NCI-H748 (cell line): ENCODE measurements around the gene ZNF771.

ENCODE experiments used
- DNase-seq: peaks from one replicate; lab custom pipeline; 2025; ENCODE audit not compliant: unreplicated experiment; lab: John Stamatoyannopoulos, UW

The ZNF771 gene

DNA sequence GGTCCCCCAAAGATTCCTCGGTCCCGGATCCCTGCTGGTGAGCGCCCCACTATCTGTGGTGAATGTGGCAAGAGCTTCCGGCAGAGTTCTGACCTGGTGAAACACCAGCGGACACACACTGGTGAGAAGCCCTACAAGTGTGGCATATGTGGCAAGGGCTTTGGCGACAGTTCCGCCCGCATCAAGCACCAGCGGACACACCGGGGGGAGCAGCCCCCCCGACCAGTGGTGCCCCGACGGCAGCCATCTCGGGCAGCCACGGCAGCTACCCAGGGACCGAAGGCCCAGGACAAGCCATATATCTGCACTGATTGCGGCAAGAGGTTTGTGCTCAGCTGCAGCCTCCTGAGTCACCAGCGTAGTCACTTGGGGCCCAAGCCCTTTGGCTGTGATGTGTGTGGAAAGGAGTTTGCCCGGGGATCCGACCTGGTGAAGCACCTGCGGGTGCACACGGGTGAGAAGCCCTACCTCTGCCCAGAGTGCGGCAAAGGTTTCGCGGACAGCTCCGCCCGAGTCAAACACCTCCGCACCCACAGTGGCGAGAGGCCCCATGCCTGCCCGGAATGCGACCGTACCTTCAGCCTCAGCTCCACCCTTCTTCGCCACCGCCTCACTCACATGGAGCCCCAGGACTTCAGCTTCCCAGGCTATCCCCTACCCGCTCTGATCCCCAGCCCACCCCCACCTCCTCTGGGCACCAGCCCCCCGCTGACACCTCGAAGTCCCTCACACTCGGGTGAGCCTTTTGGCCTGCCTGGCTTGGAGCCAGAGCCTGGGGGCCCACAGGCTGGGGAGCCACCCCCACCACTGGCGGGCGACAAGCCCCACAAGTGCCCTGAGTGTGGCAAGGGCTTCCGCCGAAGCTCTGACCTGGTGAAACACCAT lies 9.4 kb upstream of the ZNF771 start:
- no peak for DNase-seq

DNA sequence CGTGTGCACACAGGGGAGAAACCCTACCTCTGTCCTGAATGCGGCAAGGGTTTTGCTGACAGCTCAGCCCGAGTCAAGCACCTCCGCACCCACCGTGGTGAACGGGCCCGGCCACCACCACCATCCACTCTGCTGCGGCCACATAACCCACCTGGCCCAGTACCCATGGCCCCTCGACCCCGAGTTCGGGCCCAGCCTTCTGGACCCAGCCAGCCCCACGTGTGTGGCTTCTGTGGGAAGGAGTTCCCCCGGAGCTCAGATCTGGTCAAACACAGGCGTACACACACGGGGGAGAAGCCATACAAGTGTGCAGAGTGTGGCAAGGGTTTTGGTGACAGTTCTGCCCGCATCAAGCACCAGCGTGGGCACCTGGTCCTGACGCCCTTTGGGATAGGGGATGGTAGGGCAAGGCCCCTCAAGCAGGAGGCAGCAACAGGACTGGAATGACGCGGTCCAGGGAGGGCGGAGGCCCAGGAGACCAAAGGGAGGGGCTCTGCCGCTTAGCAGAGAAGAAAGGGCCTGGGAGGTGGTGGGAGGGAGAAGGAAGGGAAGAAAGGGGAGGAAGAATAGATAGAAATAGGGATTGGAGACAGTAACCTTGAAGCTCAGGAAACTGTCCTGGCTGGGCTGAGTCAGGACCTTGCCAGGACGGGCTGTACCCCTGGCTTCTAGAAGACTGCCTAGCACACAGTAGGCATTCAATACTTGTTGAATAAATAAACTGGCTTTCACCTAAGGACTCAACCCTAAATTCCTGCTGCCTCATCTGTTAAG lies 8.6 kb upstream of the ZNF771 start:
- DNase-seq, result no peak

DNA sequence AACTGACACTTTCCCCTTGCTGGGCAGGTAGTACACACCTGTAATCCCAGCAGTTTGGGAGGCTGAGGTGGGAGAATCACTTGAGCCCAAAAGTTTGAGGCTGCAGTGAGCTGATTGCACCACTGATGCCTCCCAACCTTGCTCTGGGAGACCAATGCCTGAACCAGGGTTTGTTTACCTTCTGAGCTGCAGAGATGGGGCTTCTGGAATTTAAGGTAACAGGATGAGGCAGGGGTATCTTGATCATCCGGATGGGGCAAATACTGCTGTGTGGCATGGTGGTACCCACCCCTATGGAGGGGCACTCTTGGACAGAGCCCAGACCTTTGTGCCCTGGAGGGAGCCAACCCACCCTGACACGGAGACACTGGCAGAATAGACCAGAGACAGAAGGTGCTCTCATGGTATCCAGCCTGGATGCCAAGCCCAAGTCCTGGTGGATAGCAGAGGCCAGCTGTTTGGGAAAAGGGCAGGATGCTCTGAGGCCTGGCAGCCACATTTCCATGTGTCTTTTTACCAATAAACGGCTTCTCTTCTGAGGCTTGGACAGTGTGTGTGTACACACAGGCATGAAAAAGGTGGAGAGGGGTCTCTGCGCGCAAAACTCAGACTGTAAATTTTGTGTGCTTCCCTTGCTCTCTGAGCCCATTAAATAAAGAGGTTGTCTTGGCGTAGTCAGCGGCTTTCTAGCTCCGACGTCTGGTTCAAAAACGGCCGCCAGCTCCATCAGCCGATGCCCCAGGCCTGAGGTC lies 7.8 kb upstream of the ZNF771 start:
- DNase-seq, result peak; percentile 29

DNA sequence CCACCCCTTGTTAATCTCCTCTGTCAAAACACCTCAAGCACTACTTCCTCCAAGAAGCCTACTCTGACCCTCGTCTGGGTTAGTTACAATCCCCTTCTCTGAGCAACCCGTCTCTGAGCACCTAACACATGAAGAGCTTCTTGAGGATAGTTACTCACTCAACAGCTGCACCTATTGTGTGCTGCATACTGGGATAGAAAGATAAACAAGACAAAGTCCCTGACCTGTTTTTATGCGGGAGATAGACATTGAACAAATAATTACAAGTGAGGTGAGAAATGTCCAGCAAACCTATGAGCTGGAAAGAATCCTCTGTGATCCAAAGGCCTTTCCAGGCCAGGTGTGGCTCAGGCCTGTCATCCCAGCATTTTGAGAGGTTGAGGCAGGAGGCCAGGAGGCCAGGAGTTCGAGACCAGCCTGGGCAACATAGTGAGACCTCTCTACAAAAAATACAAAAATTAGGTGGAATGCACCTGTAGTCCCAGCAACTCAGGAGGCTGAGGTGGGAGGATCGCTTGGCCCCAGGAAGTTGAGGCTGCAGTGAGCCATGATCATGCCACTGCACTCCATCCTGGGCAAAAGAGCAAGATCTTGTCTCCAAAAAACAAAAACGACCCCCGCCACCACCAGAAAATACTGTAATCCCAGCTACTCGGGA lies 5.5 kb upstream of the ZNF771 start:
- DNase-seq, result no peak

DNA sequence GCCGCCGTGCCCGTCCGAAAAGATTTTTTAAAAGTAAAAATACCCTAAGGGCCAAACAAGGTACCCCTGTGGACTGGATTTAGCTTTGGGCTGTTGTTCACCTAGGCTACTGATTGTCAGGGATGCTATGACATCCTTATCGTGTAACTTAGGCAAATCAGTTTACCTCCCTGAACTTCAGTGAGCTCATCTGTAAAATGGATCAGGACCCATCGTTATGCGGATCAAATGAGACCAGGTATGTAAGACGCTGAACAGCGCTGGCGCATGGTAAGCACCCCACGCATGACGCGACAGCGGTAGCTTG lies 658 bp upstream of the ZNF771 start:
- DNase-seq, result no peak

DNA sequence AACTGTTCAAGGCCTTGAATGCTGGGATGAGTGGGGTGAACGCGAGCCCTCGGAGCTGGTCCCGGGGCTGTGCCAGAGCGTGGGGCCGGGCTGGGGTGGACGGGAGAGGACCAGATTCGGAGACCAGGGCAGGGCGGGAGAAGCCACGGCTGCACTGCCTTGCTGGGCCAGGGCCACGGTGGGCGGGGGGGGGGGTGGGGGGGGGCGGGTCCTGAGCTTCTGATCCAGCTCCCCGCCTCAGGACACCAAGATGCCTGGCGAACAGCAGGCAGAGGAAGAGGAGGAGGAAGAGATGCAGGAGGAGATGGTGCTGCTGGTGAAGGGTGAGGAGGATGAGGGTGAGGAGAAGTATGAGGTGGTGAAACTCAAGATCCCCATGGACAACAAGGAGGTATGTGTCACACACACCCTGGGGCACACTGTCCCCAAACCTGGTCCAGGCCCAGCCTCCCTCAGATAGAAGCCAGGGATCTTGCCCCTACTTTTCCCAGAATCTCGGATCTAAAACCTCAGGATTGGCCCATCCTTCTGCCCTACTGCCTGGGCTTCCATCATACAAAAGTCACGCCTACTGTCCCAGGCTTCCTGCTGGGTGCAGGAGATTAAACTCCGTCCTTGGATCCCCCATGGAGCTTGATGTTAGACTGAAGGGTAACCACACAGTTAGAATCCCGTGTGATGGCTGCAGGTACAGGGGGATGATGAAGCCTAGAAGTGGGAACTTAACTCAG lies 563 bp downstream of the ZNF771 start:
- DNase-seq, result no peak

DNA sequence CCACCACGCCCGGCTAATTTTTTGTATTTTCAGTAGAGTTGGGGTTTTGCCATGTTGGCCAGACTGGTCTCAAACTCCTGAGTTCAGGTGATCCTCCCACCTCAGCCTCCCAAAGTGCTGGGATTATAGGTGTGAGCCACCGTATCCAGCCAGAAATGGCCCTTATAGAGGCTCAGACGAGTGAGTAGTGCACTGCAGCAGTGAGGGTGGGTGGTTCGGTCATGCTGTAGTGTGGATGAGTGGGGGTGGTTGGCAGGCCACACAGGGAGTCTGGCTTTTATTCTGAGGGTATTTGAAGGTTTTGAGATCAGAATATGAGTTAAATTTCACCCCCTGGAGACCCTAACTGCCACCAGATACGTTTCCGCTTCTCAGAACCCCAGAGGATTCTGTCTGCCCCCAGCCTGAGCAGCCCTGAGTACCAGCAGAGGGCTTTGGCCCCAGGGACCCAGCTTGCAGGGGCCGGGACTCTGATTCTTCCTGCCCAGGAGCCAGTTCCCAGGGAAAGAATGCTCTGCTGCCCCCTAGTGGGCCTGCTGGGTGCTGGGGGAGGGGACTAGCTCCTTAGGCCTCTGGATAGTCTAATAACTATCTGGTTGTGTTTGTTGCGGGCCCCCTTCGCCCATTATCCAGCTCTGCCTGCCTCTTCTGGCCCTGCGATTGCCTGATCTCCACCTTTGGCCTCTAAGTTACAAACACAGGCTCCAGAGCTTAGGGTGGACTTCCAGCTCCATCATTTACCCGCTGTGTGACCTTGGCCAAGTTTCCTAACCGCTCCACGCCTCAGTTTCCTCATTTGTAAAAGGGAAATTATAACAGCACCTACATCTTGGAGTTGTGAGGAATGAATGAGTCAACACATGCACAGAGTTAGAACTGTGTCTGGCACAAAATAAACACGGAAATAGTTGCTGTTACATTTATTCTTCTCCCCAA lies 2.0 kb downstream of the ZNF771 start:
- DNase-seq, result peak; percentile 76

DNA sequence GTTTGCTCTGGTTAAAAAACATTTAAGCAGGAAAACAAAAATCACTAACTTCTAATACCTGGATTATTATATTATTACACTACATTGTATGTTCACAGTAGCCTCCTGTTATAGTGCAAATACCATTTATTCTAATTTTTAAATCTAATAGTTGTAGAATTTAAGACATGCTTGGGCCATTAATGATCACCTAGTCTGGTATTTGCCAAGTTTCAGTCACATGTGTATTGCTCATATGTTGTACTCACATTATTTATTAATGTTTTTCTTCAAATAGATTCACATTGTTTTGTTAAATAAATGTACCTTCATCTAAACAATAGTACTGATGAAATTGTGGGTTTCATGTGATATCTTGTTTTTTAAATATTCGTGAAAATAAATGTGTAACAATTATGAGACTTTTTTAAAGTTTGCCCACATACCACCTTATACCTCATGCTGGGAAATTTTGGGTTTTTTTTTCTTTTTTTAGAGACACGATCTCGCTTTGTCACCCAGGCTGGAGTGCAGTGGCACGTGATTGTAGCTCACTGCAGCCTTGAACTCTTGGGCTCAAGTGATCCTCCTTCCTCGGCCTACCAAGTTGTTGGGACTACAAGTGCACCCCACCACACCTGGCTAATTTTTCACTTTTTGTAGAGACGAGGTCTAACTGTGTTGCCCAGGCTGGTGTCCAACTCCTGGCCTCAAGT lies 5.9 kb downstream of the ZNF771 start:
- DNase-seq, result no peak

DNA sequence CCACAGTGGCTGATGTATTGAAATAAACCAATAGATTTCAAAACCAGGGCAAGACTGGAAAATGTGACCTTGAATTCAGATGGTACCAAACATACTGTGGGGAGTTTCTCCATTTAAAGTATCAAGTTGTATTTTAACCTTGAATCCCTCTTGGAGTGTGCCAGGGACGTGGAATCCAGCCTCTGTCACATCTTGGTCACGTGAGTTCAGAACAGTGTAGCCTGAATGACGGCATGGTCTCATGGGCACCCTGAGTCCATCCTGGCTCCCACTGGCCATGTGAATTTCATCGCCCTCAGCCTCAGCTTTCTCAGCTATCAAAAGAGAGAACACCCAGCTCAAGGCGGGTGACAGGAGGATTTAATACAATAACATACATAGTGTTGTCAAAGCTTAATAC lies 6.8 kb downstream of the ZNF771 start:
- DNase-seq, result no peak

DNA sequence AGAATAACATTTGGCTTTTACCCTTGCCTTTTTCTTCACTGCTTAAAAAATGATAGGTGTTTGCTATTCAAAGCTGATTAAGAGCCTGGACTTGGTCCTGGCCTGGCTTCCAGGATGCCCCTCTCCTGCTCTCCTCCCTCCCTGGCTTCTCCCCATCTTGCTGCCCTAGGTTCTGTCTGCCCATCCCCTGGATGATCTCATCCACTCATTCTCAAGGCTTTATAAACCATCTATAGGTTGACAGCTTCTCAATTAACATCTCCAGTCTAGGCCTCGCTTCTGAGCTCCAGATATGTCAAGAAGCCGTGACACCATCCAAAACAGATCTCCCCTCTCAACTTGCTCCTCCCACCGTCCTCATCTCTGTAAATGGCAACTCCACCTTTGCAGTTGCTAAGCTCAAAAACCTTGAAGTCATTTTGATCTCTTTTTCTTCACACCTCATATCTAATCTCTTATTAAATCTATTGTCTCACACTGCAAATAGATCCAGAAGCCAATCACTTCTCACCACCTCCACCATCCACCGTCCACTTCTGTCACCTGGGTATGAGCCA lies 8.7 kb downstream of the ZNF771 start:
- no peak for DNase-seq

DNA sequence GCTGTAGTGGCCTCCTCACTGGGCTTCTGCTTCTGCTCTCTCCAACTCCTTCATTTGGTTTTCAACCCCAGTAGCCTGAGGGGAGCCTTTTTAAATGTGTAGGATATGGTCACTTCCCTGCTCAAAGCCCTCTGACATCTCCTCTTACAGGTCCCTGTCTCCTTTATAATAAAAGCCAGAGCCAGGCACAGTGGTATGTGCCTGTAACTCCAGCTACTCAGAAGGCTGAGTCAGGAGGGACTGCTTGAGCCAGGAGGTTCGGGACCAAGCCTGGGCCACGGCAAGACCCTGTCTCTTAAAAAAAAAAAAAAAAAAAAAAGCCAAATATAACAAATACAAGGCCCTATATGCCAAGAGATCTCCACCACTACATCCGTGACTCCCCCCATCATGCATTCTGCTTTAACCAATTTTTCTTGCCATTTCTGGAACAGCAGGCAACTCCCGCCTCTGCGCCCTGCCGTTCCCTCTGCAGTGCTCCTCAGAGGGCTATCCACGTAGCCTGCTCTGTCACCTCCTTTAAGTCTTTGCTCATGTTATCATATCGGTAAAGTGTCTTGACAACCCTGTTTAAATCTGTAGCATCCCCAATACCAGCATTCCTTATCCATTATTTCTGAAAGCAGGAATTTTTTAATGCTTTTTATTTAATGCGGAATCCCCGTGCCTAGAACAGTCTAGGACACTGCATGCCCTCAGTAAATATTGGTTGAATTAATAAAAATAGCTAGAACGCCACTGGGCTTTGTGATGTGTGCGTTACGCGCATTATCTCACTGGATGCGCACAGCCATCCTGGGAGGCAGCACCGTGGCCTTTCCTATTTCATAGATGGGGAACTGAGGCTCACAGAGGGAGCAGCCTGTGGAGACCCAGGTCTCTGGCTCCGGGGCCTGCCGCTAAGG lies 9.5 kb downstream of the ZNF771 start:
- peak; percentile 41 for DNase-seq

DNA sequence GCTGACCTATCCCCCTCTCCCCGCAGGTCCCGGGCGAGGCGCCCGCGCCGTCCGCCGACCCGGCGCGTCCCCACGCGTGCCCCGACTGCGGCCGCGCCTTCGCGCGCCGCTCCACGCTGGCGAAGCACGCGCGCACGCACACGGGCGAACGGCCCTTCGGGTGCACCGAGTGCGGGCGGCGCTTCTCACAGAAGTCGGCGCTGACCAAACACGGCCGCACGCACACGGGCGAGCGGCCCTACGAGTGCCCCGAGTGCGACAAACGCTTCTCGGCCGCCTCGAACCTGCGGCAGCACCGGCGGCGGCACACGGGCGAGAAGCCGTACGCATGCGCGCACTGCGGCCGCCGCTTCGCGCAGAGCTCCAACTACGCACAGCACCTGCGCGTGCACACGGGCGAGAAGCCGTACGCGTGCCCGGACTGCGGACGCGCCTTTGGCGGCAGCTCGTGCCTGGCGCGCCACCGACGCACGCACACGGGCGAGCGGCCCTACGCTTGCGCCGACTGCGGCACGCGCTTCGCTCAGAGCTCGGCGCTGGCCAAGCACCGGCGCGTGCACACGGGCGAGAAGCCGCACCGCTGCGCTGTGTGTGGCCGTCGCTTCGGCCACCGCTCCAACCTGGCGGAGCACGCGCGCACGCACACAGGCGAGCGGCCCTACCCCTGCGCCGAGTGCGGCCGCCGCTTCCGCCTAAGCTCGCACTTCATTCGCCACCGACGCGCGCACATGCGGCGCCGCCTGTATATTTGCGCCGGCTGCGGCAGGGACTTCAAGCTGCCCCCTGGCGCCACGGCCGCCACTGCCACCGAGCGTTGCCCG lies 10.3 kb downstream of the ZNF771 start:
- DNase-seq, result peak; percentile 96

DNA sequence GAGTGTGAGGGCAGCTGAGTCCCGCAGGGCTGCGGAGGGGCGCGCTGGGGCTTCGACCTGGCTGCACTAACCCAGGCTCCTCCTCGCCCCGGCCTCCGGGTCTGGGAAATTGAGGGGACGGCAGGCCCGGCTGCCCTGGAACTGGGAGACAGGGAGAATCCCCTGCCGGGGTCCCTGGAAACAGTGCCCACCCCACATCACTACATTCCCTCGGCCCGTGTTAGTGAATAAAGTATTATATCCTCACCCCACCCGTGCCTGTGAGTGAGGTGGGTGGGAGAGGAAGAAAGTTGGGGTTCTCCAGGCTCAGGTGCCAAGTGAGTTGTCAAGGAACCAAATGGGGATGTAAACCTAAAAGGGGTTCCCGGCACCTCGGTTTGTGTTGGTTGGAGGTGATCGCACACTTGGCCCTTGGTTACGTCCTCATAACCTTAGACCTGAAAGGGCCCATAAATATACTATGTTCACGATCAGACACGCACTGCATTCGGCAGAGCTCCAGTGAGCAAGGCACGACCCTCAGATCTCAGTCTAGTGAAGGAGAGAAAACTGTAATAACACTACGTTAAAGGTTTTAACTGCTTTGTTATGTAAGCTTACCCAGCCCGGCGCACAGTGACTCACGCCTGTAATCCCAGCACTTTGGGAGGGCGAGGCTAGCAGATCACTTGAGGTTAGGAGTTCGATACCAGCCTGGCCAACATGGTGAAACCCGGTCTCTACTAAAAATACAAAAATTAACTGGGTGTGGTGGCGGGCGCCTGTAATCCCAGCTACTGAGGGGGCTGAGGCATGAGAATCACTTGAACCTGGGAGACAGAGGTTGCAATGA lies 11.2 kb downstream of the ZNF771 start:
- no peak for DNase-seq

DNA sequence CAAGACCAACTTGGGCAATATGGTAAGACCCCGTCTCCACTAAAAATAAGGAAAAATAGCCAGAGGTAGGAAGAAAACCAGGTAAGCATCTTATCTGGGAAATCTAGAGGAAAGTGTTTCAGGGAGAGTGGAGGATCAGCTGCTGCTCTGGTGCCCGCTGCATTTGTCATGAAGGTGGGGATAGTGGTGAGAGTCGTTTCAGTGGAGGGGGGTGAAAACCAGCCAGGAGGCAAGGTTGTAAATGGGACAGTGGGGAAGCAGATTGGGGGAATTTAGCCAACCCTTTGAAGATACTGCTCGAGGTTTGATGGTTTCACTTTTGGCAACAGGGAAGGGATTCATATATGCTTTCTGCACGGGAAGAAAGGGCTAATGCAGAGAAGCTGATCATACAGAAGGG lies 13.6 kb downstream of the ZNF771 start:
- DNase-seq, result no peak

DNA sequence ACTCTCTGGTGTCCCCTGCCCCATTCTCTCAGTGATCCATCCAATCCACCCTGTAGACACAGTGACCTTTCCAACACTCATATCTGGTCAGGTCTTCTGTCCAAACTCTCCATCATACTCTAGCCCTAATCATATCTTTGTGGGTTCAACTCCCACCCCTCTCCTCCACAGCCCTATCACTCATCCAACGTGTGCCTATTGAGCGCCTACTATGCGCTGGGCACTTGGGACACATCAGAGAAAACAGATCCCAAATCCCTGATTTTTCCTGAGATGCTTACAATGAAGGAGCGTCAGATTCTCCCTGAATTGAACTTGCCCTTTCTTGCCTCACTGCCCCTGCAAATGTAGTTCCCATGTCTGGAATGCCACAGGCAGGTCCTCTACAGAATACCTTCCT lies 20.6 kb downstream of the ZNF771 start:
- no peak for DNase-seq

DNA sequence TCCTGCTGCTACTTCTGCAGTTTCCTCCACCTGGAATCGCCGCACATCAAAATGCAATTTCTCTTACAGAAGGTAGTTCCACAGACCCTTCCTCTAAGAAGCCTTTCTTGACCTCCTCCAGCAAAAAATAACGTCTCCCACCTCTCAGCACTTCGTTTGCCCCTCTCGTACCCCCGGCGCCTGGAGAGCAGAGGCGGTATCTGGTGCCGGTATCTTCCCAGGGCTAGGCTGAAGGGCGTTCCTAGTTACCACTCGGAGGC lies 21.9 kb downstream of the ZNF771 start:
- DNase-seq, result no peak
